ENCODE data around the gene TMEM144. TPM values are rescaled to one million over a fixed set of nuclear protein-coding genes. Genes with fewer than 3 reads are reported as not detected.

Gene TMEM144
- total RNA-seq, 1 donor from 2014 or later: 5.8 TPM

DNA sequence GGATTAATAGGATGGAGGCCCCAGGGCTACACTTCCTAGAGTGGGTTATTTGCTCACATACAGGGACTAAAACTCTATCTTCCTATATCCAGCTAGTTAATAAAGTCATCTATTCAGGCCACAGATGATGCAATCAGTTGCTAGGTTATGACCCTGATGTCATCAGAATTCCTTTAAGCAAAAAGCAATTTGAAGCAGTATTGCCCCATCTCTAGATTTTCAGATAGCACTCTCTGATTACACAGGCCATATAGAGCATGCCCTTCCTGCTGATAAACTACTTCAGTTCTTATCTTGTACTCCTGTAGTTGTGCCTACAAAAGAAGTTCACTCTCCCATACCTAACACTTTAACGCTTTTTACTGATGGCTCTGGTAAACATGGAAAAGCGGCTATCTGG is 84.8 kb downstream of the TMEM144 start:
- no peak for DNase-seq (ENCODE audit: low read depth in 2 of 2)

DNA sequence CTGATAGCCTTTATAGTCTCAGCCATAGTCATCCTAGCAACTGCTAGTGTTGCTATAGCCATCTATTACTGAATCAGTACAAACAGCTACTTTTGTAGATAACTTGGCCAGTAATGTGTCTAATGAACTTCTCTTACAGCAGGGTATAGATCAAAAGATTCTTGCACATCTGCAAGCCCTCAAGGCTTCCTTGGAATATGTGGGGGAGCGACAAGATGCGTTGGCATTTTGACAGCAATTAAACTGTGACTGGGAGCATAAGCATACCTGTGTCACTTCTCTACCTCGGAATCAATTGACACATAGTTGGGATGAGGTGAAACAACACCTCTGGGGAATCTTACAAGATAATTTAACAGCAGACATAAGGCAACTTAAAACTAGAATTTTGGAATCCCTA is 87.6 kb downstream of the TMEM144 start:
- DNase-seq (ENCODE audit: low read depth in 2 of 2): no peak

- DNase-seq (ENCODE audit: low read depth in 2 of 2): no peak
Measured at GRCh38 chr4:158299459-158300007, 89.2 kb downstream of the TMEM144 start.

GRCh38 chr4:158300012-158300411 is 89.7 kb downstream of the TMEM144 start:
- DNase-seq (ENCODE audit: low read depth in 2 of 2): peak in 1 of 2 donors; percentile 28

- DNase-seq (ENCODE audit: low read depth in 2 of 2): peak in 1 of 2 donors; percentile 80
Measured at GRCh38 chr4:158302076-158302866, 92.0 kb downstream of the TMEM144 start.

GRCh38 chr4:158304694-158305093 is 94.4 kb downstream of the TMEM144 start:
- no peak for DNase-seq (ENCODE audit: low read depth in 2 of 2)

Other genes with a start within 250 kb of the TMEM144 start
- 32.7 and 57.8 TPM in 2 replicates for gene GASK1B, start 37.5 kb upstream of the TMEM144 start, total RNA-seq

Measured in lung microvascular endothelial cell (primary cell).